GM19468 (cell line): Measurements from ENCODE around the gene SCFD1.

Source experiments
- ATAC-seq: cut with Tn5 transposase; IDR thresholded peaks from one replicate; pipeline ENCODE4 v1.9.1; 2021; ENCODE audit warnings: mild to moderate bottlenecking, moderate library complexity, moderate number of reproducible peaks; ENCODE audit not compliant: unreplicated experiment; ENCODE audit errors: extremely low read depth

SCFD1 gene

DNA sequence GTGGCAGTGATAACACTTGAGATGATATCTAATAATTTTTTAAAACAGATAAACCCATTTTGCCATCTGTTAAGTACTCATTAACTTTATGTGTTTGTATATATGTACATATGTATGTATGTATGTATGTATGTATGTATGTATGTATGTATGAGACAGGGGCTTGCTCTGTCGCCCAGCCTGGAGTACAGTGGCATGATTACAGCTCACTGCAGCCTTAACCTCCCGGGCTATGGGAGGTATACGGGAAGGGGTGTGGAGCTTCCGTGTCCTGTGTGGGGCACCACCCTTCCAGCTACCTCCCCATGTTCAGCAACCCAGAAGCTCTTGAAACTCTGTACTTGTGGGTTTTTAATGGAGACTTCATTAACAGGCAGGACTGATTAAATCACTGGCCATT, 116.9 kb downstream of the SCFD1 start:
- no peak for ATAC-seq

DNA sequence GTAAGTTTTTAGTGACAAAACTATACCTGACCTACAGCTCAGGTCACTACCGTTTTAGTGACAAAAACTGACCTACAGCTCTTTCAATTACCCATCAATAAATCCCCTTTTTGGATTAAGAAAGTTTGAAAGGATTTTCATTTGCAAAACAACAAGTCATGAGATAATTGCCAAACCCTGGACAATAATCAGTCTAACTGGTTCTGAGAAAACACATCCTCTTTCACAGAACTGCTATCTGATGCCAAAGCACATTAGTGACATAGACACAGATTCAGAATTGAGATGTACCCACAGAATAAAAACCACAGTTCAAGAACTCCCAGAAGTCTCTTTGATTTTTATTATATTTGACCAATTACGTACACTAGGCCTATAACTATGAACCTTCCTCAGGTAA, 126.2 kb downstream of the SCFD1 start:
- ATAC-seq: no peak

DNA sequence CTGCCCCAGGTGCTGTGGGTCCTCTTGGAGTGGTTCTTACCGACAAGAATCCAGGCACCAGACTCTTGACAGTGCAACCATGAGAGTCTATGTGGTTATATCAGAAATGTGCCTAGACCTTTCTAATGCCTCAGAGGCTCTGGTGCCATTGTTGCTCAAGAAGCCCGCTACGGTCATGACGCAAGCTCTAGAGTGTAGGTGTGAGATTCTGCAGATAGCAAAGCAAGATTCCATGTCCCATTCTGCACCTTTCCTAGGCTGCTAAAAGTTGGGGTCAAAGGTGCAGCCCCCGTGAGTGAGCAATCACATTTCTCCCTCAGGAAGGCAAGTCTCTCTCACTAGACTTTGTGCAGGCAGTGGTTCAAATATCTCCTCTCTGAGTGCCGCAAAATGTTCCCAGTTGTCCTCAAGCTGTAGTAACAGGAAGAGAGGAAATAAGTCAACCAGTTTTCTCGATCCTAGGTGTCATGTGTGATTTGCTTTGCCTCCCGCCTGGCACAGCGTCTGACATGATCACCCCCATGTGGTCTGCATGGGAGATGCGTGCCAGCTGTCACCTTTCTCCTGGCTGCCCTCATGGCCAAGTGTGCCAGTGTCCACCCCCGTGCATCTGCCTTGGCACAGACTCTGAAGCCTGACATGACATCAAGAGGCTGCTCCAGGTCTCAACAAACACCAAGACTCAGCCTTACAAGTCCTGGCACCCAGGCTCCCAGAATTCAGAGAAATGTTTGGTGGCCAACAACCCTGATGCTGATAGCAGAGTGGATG, 129.7 kb downstream of the SCFD1 start:
- ATAC-seq: no peak

- ATAC-seq: no peak
Measured at GRCh38 chr14:30753452-30753851, 131.3 kb downstream of the SCFD1 start.

DNA sequence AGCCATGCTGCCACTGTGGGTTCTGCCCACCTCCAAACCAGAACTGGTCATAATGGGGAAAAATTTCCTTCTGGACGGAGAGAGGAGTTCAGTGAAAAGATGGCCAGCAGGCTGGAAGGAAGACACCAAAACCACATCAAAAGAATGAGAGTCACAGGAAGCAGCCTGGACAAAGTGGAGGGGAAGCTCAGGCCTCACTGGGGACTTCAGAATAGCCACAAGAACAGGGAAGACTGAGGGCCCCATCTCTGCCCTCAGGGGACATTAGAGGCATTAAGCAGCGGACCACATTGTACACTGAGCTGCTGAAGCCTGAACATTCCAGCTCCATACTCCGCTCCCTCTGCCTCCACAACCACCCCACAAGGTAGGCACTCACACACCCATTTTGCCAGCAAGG, 132.7 kb downstream of the SCFD1 start:
- no peak for ATAC-seq

- ATAC-seq: no peak
Measured at GRCh38 chr14:30756594-30756993, 134.5 kb downstream of the SCFD1 start.

DNA sequence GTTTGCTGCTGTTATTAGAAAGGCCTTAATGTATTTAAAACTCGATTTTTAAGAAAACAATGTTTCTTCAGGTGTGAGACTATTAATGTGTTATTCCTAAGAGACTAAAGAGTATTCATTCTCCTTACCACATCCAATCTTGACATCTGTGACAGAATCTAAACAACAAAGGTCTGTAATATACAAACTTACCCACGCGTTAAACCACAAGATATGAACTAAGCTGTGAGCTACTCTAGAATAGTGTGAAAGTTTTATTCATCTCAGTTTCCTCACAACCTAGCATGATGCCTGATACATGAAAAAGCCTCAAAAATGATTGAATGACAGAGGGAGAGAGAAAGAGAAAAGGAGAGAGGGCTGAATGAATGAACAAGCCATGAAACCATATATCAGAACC, 135.0 kb downstream of the SCFD1 start:
- no peak for ATAC-seq

DNA sequence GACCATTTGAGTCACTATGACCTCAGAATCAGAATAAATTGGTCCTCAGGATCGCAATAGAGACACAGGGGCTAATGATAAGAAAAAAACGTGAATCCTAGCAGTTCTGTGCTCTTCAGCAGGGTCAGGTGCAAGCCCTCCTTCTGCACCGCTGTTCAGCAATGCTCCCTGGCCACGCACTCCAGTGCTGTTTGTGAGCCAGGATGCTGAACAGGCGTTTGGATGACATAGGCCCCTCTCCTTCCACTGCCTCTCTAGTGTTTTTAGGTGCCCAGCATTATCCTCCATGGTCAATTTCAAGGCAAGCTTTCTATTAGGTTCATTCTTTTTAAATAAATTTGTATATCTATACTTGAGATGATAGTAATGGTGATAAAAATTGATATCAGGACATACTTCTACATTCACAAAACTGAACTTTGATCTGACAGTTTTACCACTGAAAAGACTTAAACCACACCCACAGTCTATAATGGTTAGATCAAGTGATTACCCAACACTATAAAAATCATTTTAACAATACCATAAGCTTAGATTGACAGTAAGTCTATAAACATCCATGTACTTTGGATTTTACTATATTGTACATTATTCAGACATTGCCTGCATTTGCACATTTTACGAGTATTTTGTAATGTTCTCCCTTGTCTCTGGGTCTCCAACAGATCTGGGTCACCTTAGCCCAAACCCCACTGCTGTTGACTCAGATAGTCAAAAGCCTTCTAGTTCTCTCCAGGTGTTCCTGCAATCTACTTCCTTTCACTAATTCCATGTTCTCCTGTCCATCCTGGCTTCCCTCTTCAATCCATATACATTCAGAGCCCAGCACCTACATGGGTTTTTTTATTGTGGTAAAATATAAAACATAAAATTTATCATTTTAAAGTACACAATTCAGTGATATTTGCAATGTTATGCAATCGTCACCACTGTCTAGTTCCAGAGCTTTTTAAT, 137.3 kb downstream of the SCFD1 start:
- no peak for ATAC-seq

DNA sequence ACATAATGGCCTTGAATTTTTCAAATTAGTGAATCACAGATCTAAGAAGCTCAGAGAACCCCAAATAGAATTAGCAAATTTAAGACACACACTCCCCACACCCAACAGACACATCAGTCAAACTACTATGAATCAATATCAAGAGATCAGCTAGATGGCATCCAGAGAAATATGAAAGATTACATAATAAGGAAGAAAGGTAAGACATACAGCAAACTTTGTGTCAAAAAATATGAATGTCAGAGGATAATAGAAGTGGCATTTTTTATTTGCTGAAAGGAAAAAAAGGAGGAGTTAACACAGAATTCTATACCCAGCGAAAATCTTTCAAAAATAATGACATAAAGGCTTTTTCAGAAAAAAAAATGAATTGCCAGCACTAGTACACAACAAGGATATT, 141.8 kb downstream of the SCFD1 start:
- no peak for ATAC-seq

DNA sequence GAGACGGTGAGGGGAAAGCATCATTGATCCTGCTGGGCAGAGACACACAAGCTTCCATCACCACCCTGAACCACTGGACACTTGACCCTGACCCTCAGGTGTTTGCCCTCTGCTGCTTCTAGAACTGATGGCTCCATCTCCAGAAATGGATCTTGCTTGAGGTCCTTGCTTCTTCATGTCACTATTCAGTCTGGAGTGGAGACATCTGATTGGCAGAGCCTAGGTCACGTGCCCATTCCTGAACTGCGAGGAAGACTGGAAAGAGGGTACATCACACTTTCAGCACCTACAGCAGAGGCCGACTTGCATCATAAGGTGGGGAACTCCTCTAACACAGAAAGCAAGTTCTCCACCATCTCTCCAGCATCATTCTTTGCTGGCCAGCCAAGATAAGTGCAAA, 145.5 kb downstream of the SCFD1 start:
- ATAC-seq: no peak

DNA sequence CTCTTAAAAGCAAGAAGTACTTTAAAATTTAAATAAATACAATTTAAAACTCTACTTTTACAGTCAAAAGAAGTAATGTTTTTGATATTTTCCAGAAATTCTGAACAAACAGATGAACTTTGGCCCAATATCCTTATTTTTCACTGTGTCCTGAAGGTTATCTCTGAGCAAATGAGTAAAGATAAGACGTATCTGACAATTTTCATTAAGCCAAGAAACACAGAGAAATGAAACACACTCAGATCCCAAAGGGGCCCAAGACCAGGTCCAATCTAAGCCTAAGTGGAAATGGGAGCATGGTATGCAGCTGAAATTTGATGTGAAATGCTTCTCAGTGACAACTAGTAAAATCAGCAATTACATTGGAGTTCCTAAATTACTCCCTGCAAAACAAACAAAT, 146.7 kb downstream of the SCFD1 start:
- no peak for ATAC-seq

DNA sequence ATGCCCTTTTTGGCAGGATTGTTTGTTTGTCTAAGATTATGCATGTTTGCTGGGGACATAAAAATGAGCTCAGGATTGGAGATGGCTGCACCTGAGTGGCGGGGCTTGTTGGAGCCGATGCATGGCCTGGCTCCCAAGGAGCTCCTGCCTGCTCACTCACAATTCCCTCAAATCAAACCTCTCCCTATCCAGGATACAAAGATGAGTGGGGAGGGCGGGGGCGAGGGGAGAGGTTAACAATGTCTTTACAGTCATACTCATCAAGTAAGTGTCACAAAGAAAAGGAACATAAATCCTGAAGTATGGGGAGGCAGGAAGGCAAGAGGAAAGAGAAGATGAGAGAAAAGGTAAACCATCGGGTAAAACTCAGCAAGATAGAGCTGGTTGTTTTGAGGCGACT, 148.3 kb downstream of the SCFD1 start:
- no peak for ATAC-seq

- ATAC-seq: no peak
Measured at GRCh38 chr14:30771595-30771994, 149.5 kb downstream of the SCFD1 start.

DNA sequence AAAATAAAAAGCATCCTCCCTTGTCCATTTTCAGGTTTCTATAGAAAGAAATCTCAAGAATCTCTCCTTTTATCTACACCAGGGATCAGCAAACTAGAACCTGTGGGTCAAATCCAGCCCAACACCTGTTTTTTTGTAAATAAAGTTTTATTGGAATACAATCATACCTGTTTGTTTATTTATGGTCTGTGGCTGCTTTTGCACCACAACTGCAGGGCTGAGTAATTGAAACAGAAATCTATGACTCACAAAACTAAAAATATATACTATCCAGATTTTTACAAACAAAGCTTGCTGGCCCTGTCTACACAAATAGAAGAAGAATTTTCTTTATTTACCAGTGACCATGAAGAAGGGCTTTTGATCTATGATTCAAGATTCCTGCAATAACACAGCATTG, 157.1 kb downstream of the SCFD1 start:
- ATAC-seq: no peak
